Myocyte (in vitro differentiated cells): ENCODE data around the gene F11. TPM values are rescaled to one million over a fixed set of nuclear protein-coding genes. Genes with fewer than 3 reads are reported as not detected.
"Not testable (repeated sequence)": the region's sequence is repeated elsewhere in the genome, so short reads cannot be mapped to it uniquely, and the experiment has no call there.

Experiments used
- DNase-seq: peaks from one replicate; pipeline ENCODE4 v3.0.0-alpha.2; 2012; ENCODE audit warnings: low read depth
- total RNA-seq: library from RNA; depleted of rRNA; stranded (reverse); fragments of >200 nt; gene quantifications from 2 replicates; pipeline ENCODE4 v1.2.3, GENCODE V29; 2014

Gene F11
- total RNA-seq, 1 donor from 2014 or later: not detected

- no peak for DNase-seq
Measured at GRCh38 chr4:186249785-186250754, 15.9 kb upstream of the F11 start.

DNA sequence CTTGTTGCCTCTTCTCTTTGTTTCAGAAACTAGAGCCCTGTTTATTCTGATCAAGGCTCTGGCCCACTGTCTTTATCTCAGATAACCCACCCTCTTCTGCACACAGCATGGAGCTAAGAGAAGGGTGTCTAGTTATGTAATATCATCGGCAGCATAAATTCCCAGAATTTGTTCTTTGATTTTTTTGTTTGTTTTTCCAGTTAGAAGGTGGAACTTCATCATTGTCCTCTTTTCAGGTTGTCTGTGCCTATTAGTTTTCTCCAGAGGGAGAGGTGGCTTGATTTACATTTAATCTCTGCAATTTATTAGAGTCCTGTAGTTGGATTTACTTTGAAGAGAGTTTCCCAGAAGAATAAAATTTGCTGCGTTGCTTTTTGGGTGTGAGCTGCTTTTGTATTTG lies 15.2 kb upstream of the F11 start:
- no peak for DNase-seq

GRCh38 chr4:186255122-186255521 lies 10.9 kb upstream of the F11 start:
- no peak for DNase-seq

DNA sequence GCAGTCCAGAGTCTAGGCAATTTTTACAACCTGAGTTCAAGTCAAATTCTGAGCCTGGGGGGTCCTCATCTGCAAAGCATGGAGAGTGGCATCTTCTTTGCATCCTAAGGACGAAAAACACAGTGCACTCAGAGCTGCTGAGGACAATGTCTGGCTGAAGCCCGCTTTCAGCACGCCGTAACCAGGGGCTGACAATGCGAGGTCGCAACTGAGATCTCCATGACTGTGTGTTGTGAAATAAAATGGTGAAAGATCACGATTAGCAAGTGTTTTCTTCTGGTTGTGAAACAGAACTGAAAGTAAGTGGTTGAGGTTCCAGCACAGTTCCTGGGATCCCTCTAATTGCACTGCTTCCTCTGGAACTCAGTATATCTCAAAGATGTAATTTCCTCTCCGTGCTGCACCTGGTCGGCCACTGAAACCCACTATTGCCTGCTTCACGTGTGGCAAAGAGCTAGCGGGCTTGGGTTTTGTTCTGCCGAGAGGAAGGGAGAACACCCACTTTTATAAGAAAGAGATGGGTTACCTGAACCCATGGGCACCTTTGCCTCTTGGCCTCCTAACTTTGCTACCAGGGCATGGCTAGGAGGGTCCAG lies 7.7 kb upstream of the F11 start:
- no peak for DNase-seq

DNA sequence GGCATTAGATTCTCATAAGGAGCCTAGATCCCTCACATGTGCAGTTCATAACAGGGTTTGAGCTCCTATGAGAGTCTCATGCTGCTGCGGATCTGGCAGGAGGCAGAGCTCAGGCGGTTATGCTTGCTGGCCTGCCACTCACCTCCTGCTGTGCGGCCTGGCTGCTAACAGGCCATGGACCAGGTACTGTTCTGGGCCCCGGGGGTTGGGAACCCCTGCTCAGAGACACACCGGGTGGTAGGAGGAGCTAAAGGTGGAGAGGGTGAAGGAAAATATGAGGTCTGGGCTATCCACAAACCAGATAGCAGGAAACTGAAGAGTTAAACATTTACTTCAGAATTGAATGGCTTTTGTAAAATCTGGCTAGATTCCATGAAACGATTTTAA lies 5.9 kb upstream of the F11 start:
- DNase-seq: no peak

DNA sequence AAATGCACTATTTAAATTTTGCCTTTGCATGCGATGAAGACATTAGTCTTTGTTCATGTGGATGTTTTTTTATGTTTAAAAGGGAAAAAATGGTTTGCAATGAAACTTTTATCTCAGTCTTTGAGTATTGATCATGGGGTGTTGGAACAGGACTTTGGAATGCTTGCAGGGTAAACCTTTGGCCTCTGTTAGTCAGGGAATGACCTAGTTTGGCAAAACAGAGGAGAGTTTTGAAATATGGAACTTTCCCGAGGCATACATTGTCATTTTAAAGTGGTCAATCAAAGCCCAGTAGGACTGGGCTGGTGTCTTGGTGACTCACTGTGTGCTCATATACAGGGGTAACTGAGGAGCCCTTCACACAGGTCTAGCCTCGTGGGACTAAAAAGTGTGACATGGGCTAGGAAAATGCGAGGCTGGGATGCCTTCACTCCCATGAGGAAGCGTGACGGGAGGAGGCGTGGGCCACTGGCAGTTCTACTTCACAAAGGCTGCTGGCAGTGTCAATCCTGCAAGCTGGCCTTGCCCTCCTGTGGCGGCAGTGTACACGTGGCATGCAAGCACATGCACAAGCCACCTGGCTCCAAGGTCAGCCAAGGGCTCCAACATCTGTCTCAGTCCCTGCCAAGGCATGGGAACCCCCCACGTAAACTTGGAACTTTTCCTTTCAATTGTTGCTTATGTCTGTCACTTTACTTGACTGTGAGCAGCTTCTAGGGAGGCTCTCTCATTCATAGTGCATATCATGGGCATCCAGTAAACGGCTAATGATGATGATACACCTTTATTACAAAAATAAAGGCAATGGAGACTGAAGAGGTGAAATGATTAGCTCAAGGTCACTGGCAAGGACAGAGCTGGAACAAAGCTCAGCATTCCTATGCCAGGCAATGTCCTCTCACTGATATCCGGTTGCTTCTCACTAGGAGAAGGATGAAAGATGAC lies 5.2 kb upstream of the F11 start:
- DNase-seq: peak; percentile 23

- no peak for DNase-seq
Measured at GRCh38 chr4:186264660-186265059, 1.3 kb upstream of the F11 start.

- DNase-seq: not testable (repeated sequence)
Measured at GRCh38 chr4:186265250-186265649, 739 bp upstream of the F11 start.

GRCh38 chr4:186266729-186267456 lies 904 bp downstream of the F11 start:
- peak; percentile 9 for DNase-seq

DNA sequence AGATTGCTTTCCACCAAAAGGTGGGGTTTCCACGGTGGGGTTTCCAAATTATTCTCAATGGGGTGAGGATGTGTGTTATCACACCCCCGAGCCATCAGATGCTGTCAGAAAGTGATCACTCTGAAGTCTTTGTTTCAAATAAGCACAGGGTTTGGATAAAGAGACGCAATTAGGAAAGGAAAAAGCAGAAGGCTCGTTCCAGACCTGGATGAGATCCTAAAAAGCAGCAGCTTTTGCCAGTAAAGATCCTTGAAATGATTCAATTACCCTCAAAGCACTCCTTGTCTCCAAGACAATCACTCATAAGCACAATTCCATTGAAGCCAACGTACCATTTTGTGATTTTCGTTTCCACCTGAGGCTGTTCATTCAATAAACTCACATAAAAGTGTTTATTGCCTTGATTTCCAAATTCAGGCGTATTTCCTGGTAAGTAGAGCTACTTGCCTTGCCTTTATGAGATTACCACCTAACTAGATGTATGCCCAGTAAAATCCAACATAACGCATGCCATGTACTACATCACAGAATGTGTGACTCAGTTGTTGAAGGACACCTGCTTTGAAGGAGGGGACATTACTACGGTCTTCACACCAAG lies 5.2 kb downstream of the F11 start:
- no peak for DNase-seq

- DNase-seq: no peak
Measured at GRCh38 chr4:186272699-186273391, 6.9 kb downstream of the F11 start.

DNA sequence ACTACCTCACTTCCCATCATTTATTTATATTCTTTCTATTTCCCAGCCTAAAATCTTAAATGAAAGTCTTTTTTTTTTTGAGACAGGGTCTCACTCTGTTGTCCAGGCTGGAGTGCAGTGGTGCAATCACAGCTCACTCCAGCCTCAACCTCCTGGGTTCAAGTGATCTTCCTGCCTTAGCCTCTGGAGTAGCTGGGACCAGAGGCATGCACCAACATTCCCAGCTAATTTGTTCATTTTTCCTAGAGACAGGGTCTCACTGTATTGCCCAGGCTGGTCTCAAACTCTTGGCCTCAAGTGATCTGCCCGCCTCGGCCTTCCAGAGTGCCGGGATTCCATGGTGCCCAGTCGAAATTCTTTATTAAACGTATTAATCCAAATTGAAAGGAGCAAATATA lies 7.4 kb downstream of the F11 start:
- DNase-seq: not testable (repeated sequence)

DNA sequence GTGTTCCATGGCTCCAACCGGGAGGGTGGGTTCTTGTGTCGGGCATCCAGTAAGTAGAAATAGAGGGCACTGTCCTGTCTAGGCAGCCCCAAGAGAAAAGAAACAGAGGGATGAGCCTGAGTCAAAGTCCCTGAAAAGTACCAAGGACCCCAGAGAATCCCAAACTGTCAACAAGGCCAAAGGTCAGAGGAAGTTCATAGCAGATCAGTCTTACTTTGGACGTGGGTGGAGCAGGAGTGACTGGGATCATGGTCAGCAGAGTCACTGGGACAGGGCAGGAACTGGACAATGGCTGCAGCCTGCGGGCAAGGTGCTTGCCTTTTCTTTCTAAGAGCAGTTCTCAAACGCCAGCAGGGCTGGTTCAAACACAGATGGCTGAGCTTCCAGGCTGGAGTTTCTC lies 17.3 kb downstream of the F11 start:
- DNase-seq: no peak

GRCh38 chr4:186285147-186285546 lies 19.2 kb downstream of the F11 start:
- DNase-seq: no peak

DNA sequence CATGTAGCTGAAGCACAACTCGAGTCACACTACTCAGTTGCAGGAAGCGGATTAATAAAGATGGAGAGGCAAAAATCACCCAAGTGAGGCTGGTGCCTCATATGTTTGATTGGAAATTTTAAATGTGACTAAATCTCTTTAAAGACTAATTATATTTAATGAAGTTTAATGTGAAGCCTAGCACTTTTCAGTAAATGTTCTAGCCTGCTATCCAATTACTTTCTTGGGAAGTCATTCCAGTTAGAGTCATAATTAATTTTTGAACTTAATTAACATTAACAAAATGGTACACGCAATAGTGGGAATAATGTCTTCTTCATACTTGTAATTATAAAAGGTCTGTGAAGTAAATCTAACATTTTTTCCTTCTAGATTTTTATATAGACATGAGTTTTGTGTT lies 20.6 kb downstream of the F11 start:
- no peak for DNase-seq

DNA sequence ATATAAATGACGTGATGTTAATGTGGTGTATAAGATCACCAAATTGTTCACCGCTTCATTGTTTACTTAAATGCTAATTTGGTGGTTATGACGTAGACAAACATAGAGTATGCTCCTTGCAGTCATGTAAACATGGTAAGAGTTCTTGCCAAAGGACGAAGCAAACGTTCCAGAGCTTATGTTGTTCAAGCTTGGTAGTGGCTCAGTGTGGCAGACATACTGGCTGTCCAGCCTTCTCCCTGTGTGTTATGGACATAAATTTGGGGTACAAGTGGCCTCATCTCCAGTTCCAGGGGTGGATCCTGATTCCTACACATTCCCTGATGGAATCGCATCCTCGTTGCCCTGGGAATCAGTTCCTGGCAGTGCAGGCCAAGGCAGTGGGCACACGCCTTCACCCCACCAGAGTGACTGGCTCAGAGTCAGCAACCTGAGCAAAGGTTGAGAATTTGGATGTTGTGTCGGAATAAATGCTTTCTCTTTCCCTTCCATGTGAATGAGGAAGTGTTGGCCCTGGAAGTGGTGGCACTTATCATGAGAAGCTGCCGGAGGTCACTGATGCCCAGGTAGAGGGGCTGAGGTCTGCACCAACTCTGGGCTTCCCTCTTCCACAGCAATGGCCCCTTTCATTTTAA lies 25.4 kb downstream of the F11 start:
- DNase-seq: no peak

DNA sequence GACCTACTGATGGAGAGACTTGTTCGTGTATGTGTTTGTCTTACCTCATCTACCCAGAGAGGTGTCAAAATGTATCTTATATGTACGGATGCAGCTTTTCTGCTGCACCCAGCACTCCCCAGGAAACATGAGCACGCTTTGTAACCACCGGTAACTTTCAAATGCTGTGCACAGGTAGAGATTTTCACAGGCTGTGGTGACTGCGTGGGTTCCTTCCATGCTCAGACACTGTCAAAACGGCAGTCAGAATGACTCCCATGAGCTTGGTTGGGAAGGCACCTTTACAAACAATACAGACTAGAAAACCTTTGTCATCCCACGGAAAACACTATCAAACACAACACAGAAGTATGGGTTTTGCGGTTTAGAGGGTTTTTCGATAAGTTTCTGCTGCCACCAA lies 28.2 kb downstream of the F11 start:
- DNase-seq: no peak

- DNase-seq: no peak
Measured at GRCh38 chr4:186296481-186296880, 30.5 kb downstream of the F11 start.

DNA sequence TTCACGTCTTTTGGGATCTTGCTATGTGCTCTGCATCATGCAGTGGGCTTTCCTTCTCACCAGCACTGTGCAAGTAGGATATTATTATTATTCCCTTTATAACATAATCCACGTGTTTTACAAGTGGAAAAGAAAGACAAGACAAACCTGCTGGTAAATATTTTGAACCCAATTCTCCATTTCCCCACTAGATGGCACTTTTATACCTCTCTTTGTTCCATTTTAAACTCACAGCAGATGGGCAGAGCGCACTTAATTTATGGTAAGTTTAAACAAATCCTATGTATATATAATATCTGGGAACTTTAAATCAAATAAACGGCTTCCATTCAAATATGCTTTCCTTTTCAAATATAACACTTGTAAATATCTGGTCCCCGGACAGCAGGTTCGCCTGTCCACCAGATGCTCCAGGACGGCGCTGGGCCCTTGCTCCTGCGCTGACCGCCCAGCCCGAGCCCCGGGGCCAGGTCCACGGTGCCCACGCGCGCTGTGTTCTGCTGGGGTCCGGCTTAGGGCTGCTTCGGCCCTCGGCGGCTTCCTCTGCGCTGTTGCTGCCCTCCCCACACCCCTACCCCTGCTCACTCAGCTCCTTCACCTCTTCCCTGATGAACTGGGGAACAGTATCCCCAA lies 31.1 kb downstream of the F11 start:
- peak; percentile 57 for DNase-seq
